ENCODE data around the gene URB1.
"Not testable (repeated sequence)": the region's sequence is repeated elsewhere in the genome, so short reads cannot be mapped to it uniquely, and the experiment has no call there.

The URB1 gene

DNA sequence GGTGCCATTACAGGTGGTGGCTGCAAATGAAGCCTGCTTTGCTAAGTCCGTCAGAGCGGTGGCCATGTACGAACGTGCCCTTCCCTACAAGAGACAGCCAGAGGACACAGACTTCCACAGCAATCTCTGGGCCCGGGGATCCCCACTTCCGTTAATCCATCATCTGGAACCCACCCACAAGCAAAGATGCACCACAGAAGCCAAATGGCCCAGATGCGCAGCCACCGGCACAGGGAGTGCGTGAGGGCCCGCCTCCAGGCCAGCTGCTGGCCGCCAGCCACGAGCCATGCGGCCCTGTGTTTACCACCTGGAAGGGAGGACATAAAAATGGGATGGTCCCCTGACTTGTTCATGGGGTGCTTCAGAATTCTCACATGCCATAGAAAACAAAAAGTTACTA is 72.1 kb downstream of the URB1 start:
- DNase-seq = no peak

DNA sequence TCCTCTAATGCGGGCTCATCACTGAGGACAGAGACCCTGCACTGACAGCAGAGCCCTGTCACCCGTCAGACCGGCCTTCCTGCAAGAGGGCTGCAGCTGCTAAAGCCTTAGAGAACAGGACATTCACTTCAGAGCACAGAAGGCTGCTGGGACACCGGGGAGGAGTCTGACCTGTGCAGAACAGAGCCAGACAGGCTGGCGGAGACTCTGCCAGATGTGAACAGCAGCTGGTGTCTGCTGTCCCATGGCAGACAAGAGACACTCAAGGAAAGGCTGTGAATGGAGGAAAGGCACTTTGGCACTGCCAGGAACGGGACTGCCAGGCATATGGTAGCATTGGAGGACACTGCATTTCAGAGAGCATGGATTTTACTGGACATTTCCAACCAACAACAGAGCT is 72.8 kb downstream of the URB1 start:
- DNase-seq = peak in 4 of 58 donors; percentile 22 to 48 (median 26)

DNA sequence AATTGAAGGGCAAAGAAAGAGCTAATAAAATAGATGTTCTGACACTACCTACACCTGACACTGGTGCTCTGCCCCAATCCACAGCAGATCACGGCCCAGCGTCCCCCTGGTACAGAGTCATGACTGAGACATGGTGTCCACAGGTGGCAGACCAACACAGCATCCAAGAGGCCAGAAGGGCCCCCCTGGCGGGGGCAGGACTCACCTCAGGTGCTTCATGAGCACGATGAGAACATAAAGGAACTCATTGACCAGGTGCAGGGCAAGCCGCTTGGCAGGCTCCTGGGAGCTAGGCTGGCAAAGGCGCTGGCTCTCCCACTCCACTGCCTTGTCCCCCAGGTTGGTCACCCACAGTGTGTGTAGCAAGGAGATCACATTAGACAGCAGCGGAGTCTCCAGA is 73.8 kb downstream of the URB1 start:
- DNase-seq = no peak

DNA sequence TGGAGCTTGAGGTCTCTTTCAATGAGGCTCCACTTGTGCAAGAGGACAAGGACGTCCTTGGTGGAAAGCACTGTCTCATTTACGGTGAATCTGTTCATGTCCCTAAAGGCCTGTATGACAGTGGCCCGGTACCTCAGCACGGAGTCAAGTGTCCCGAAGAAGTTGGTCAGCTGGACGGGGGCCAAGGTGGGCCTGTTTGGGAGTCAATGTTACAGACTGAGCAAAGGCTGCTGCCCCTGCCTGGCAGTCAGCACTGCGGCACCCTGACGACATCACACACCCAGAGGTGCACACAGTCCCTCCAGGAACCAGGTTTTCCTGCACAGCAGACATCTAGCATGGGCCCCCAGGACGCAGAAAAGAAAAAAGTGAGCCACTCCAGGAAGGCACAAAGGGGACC is 75.1 kb downstream of the URB1 start:
- DNase-seq = no peak

DNA sequence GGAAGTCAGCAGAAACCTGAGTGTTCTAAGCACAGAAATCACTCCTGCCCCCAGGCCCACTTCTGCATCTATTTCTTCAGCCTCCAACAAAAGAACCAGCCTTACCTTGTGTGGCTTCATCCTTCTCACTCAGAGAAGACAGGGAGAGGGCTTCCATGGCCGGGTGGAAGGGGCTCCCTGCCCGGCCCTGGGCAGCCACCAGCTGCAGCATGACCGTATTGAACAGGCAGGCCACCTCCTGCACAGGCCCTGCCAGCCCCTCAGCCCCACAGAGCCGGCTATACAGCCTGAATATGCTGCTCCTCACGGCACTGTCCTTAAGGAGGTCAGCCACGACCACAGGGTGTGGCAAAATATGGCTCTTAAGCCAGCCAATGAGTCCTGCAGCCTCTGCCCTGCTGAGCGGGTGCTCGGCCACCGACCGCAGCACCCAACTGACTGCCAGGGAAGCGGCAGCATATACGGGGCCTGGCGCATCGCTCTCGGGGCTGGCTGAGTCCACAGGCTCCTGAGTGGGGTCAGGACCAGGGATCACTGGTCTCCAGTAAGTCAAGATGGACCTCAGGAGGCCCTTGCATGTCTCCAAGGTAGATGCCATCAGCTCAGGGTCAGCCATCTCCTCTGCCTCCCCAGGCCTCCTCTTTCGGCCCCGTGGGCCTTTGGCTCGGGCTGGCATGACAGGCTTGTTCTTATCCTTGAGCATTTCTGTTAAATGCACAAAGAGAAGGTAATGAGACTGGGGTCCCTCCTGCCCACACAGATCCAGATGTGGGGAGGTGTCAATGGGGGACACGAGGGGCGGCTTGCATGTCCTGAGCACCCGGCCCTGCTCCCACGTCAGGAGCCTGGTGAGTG is 76.2 kb downstream of the URB1 start:
- no peak for DNase-seq

DNA sequence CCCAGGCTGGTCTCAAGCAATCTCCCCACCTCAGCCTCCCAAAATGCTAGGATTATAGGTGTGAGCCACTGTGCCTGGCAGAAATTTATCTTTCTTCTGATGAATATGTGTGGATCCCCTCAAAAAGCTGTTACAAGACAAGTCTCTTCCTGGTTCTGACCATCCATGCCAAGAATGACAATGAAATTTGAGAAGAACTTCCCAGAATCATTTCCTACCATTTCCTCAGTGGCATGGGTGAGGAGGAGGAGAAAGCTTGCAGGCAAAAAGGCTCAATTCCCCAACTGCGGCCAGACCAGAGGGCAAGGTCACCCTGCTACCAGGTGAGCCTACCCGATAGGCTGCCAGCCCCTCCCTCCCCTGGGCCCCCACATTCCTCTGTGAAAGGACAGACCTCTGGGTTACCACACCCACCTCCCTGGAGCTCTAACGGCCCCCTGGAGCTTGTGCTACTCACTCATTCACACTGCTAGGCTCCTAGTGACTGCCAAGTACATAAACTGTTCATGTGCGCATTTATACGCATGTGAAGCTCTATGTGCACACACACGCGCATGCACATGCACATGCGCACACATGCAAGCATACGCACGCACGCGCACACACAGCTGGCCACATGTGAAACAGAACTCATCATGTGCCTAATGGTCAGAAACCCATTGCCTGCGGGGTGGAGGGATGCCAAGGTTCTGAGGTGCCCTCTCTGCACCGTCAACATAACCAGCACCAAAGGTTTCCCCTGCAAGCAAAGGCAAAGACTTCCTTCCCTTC is 77.1 kb downstream of the URB1 start:
- DNase-seq = no peak

DNA sequence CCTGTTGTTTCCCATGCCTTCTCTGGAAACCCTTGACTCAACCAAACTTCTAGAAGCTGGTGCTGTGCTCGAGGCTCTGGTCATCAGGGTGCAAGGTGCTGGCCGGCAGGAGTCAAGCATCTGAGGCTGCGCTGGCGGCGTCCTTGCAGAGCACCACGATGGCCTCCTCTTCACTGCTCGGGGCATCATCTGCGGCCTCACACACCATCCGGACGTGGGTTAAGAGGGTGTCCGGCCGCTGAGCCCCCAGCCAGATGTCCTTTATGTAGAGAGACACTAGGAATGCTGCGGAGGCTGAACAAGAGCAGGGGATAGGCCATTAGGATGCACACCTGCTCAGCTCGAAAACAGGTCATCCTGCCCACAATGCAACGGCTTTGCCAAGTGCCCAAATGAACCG is 78.0 kb downstream of the URB1 start:
- DNase-seq = no peak

DNA sequence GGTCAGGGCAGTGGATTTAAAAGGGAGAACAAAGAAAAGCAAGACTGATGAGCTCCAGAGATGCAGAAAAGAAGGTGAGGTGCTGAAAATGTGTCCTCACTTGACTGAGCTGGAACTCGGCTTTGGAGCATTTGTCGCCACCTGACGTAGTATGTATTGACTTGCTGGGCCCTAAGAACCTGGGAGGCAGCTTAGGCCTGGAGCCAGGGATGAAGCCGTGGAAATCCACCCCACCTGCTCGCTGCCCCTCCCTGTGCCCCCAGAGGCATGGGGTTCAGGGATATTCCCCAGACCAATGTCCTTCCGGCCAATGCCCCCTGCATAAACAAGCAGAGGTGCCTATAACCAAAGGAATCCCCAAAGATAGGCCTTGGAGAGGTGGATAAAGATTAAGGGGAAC is 79.8 kb downstream of the URB1 start:
- DNase-seq = no peak

DNA sequence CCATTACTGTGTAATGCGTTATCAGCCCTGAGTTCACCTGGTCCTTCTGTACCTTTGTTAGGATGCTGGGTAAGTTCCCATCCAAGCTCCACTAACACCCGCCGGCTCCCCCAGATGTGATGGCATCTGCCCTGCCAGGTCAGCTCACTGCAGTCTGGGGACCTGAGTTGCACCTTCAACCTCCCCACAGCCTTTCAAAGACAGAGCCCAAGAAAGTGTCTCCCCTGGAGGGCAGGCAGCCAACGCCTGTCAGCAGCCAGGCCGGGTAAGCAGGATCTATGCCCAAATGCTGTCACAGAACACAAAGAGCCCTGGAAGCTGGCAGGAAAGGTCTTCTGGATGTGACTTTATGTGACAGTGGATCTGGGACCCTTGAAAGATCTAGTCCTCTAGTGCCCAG is 80.5 kb downstream of the URB1 start:
- DNase-seq = no peak

DNA sequence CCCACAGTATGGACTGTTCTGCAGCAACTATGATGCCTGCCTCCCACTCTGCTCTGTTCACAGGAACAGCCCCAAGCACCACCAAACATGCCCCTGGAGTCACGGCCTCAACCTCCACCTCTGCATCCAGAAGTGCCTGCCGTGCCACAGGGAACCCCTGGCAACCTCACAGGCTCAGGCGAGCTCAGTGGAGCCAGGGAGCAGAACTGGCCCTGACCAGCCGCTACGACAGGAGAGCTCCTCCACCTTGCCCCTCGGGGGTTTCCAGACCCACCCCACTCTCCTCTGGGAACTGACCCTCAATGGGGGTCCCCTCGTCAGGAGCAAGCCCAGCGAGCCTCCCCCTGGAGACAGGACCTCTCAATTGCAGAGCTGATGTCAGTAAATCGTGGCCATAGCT is 81.2 kb downstream of the URB1 start:
- DNase-seq = no peak

DNA sequence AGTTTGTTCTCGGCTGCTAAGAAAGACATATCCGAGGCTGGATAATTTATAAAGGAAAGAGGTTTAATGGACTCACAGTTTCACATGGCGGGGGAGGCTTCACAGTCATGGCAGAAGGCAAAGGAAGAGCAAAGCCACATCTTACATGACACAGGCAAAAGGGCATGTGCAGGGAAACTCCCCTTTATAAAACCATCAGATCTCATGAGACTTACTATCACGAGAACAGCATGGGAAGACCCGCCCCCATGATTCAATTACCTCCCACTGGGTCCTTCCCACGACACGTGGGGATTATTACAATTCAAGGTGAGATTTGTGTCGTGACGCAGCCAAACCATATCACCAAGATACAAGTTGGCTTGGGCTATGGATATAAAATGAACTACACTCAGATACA is 81.8 kb downstream of the URB1 start:
- DNase-seq = not testable (repeated sequence)

DNA sequence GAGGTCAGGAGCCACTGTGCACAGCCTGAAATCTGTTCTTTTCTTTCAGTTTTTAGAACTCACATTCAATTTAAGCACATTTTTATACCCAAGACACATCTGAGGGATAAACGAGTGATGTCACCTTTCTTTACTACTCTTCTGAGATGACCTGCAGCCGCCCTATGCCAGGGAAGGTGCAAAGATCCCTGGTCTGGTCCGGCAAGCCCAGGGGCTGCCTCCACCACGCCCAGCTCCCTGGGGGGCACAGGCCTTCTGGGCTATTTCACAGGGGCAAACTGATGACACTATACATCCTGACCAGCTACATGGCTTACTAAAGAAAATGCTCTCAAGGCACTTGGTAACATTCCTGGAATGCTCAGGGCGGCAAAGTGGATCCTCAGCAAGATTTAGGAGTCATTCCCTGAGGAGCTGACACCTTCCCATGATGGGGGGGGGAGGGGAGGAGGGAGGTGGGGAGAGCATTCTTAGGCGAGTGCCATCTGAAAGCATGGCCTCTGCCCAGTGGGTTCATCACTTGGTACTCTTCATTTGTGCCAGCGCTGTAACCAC is 82.8 kb downstream of the URB1 start:
- DNase-seq = no peak

DNA sequence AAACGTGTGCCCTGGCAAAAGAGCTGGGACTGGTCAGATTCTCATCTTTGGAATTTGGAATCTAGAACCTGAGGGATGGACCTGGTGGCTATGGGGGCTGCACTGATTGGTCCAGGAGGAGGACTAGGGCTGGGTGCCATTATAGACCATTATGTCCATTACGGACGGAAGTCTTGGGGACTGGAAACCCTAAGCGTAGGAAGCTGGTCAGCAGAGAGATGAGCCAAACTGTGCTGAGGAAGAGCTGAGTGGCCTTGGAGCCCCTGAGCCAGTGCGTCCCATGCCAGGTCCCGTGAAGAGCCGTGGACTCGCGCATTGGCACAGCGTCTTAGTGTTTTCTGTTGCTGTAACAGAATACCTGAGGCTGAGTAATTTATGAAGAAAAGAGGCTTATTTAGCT is 84.1 kb downstream of the URB1 start:
- no peak for DNase-seq

DNA sequence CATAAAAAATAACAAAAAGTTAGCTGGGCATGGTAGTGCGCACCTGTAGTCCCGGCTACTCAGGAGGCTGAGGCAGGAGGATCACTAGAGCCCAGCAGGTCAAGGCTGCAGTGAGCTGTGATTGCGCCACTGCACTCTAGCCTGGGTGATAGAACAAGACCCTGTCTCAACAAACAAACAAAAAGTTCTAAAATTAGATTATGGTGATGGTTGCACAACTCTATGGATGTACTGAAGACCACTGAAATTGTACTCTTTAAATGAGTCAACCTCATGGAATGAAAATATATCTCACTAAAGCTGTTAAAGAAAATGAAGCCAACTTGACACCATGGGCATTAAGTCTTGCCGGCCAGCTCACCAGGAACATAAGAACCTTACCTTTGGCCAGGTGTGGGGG is 85.1 kb downstream of the URB1 start:
- DNase-seq = no peak

DNA sequence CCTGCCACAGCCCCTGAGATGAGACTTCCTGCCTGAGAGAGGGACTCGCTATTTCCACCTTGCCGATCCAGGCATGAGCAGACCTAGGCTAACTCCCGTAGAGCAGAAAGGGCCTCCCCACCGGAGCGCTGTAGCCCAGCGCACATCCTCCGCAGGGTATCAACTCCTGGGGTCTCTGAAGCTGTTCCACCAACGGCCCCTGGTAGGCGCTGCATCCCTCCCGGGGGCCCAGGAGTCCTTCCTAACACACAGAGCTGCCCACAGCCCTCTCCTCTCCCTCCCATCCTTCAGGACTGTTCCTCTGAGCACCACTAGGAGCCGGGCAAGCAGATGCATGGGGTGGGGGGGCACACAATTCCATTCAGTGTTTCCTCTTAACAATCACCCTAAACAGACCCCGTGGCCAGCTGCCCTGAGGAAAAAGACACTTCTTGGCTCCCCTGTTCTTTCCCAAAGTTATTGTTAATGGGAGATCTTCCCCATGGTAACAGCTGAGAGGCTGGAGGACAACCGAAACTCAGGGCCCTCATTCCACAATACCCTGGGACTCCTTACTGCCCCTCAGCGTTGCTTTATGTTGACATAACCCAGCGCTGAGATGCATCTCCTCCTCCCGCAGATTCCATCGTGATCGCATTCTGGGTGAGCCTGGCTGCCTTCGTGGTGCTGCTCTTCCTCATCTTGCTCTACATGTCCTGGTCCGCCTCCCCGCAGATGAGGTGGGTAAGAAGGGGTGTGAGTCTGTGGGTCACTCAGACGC is 86.6 kb downstream of the URB1 start:
- DNase-seq = peak in 52 of 58 donors; percentile 15 to 89 (median 66)

DNA sequence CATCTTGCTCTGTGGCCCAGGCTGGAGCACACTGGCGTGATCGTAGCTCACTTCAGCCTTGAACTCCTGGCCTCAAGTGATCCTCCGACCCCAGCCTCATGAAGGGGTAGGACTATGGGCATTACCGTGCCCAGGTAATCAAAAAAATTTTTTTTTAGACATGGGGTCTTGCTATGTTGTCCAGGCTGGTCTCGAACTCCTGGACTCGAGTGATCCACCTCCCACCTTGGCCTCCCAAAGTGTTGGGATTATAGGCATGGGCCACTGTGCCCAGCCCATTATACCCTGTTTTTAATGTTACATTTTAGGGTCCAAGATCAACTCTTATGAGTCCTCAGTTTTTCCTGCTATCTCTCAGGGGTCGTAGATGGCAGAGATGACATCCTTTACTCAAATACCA is 87.8 kb downstream of the URB1 start:
- no peak for DNase-seq

DNA sequence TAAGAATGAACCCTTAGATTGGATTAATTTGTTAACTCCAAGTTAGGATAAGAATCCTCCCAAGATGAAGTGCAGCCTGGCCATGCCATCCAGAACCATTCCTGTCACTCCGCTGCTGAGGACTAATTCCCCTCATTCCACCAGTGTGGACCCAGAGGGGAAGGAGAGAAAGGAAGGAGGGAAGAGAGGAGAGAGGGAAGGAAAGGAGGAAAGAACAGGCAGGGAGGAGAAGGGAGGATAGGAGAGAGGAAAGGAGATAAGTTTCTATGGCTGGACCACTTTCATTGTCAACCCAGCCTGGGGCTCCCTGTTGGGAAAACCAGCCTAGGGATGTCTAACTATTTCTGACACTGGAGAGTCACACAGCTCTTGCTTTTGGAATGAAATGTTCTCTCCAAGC is 89.4 kb downstream of the URB1 start:
- DNase-seq = no peak

DNA sequence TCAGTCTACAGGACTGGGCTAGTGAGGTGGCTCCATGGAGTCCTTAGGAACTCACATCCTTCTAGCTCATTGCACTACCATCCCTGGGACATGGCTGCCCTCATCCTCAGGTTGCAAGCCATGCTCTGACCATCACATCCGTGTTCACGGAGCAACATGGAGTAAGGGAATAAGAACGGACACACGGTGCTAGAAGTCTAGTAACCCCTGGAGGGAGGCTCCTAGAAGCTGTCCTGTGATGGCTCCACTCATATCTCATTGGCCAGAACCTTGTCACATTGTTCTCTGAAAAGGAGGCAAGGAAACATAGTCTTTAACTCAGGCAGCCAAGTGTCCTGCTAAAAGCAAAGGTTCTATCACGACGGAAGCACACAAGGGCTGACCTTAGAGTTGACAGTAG is 90.3 kb downstream of the URB1 start:
- DNase-seq = no peak

DNA sequence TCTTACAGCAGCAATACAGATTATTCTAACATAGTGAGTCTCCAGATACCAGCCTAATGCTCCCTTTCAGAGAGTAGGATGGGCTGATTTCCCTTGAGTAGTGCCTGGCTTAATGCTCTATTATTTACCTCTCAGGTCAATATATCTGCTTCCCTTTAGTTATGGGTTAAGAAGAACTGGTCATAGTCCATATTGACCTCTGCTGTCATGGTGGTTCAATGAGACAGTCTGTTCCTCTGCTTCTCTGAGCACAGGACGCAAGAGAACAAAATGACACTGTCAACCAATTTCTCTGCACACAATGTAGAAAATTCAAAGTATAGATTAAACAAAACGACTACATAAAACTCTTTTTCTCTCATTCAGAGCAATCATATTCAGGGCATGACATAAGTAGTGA is 91.2 kb downstream of the URB1 start:
- no peak for DNase-seq

DNA sequence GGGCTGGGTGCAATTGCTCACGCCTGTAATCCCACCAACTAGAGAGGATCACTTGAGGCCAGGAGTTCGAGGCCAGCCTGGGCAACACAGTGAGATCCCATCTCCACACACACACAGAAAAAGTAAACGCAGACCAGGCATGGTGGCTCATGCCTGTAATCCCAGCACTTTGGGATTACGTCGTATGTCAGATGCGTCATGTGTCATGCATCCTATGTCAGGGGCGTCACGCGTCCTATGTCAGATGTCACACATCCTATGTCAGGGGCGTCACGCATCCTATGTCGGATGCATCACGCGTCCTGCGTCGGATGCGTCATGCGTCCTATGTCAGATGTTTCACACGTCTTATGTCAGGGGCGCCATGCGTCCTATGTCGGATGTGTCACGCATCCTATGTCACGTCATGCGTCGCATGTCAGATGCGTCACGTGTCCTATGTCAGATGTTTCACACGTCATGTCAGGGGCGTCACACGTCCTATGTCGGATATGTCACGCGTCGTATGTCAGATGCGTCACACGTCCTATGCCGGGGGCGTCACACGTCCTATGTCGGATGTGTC is 92.6 kb downstream of the URB1 start:
- DNase-seq = no peak

DNA sequence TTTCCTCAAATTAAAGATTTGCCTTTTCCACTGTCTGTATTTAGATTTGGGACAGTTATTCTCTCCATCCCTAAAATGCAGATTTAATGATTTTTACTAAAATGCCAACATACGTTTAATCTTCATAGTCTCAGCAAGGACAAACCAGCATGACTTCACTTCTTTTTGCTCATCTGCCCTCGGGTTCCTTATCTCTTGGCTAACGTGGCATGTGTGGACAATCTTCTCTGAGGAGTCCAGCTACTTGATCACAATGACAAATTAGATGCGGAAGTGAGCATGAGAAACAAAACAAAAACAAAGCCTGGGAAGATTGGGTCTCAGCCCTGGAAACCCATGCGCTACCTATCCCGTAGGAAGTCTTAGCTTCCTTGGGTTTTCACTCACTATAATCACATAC is 93.1 kb downstream of the URB1 start:
- no peak for DNase-seq

Measured in anterior cingulate cortex (tissue), 58 donors.